ENCODE measurements around the gene VSTM2L. TPM values are rescaled to one million over a fixed set of nuclear protein-coding genes. Genes with fewer than 3 reads are reported as not detected.

Gene VSTM2L
- total and polyA plus RNA-seq, 2 donors (not counting 1 experiment from before 2014, with no cell fraction given), result 0.66 to 1.7 TPM

DNA sequence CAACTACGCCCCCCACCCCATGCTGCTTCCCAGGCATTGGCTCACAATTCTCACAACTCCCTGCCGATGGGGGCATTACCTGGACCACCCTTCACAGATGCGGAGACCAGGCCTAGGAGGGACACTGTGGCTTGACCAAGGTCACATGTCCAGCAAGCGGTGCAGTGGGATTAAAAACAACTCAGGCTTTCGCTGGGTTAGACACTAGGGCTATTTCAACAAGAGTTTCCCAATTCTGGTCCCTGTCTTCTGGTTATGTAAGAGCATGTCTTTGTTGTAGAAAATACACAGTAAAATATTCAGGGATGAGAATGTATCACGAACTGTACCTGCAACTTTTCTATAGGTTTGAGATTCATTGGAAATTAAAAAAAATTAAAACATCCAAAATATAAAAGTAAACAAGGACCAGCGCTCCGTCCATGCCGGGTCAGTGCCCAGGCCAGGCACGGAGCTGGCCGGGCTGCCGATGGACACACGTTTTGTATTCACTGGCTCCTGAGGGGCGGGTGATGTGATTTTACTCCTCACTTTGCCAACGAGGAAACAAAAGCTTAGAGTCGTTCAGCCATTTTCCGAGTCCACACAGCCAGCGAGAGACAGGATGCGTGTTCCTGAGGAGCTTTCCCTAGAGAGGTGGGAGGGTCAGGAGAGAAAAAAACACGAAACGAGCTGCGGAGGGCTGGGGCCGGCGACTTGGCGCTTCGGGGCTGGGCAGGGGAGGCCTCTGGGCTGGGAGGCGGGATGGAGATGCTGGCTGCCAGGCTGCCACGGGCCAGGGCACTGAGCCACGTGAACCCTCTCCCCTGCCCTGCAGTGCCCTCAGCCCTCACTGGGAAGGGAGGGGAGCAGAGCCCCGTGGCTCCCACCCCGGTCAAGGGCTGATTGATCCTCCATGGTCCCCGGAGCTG, 17.1 kb upstream of the VSTM2L start:
- Histone ChIP-seq H3K27me3 (ENCODE audit: control insufficient read depth, insufficient read depth, low read length) (peaks cover 11% of the 10 kb centered on the region), H2AFZ (ENCODE audit: low read length) (no peak overlapping the region), H3K9ac (ENCODE audit: insufficient read depth, low read length) (no peak overlapping the region), H3K79me2 (ENCODE audit: control insufficient read depth, insufficient read depth, low read length) (no peaks in the 10 kb centered on the region), H4K20me1 (ENCODE audit: control insufficient read depth, extremely low read depth, insufficient read depth, low read length) (no peaks in the 10 kb centered on the region), H3K27ac (ENCODE audit: insufficient read depth, low read length) (no peak overlapping the region), H3K4me3 (replicated peaks in 1 of 4; ENCODE audit: control extremely low read depth in 1 of 4, insufficient read depth in 1 of 4, low read depth in 3 of 4, low read length in 4 of 4) (no peak overlapping the region), H3K4me2 (ENCODE audit: extremely low read depth, insufficient read depth, low read length) (no peak overlapping the region), H3K36me3 (ENCODE audit: control insufficient read depth, insufficient read depth, low read length) (no peaks in the 10 kb centered on the region), H3K9me3 (ENCODE audit: control insufficient read depth, insufficient read depth, low read depth, low read length) (no peaks in the 10 kb centered on the region), H3K4me1 (ENCODE audit: control insufficient read depth, extremely low read depth, insufficient read depth, low read length) (no peaks in the 10 kb centered on the region)
- no peak for DNase-seq (ENCODE audit: low read depth in 2 of 2)
- TF ChIP-seq, protein P1, sequence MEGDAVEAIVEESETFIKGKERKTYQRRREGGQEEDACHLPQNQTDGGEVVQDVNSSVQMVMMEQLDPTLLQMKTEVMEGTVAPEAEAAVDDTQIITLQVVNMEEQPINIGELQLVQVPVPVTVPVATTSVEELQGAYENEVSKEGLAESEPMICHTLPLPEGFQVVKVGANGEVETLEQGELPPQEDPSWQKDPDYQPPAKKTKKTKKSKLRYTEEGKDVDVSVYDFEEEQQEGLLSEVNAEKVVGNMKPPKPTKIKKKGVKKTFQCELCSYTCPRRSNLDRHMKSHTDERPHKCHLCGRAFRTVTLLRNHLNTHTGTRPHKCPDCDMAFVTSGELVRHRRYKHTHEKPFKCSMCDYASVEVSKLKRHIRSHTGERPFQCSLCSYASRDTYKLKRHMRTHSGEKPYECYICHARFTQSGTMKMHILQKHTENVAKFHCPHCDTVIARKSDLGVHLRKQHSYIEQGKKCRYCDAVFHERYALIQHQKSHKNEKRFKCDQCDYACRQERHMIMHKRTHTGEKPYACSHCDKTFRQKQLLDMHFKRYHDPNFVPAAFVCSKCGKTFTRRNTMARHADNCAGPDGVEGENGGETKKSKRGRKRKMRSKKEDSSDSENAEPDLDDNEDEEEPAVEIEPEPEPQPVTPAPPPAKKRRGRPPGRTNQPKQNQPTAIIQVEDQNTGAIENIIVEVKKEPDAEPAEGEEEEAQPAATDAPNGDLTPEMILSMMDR (conservative IDR thresholded peaks at IDR 0.05 in 1 of 2, IDR thresholded peaks at IDR 0.05 in 1 of 2; ENCODE audit: low read depth in 1 of 2, low read length in 2 of 2), result no peak
- no peak for TF ChIP-seq EZH2 (IDR thresholded peaks at IDR 0.05; ENCODE audit: low read length, missing control alignments)

DNA sequence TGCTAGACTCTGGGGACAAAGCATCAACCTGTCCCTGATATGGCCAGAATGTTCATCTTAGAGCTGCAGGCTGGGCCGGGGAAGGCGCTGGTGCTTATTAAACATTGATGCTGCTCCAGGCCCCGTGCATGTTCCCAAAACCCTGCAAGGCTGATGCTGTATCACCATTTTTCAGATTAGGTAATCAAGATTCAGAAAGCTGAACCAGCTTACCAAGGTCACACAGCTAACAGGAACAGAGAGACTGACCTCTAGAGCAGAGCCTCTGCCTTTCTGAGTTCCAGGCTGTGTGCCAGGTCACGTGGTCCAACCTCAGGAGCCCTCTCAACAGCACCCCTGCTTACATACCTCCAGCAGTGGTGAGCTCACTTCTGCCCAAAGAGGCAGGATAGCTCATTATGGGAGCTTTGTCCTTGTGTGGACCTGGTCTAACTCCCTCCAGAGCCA, 16.1 kb upstream of the VSTM2L start:
- H3K9me3 ChIP-seq (ENCODE audit: control insufficient read depth, insufficient read depth, low read depth, low read length), result no peaks in the 10 kb centered on the region
- DNase-seq (ENCODE audit: low read depth in 2 of 2), result no peak

DNA sequence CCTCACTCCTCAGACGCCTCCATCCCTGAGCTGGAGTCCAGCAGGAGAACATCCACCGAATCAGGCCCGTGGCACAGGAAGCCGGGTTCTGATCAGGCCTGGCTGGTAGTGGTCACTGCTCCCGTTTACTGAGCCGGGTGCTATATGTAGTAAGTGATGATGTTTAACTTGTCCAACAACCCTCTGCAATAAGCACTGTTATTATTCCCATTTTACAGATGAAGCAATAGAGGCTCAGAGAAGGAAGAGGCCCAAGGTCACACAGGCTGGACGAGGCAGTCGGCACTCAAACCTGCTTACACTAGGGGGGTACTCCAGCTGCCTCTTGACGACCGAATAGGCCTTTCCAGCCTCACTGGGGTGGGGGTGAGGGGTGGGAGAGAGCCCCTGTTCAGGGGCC, 14.3 kb upstream of the VSTM2L start:
- TF ChIP-seq, protein P1 (conservative IDR thresholded peaks at IDR 0.05 in 1 of 2, IDR thresholded peaks at IDR 0.05 in 1 of 2; ENCODE audit: low read depth in 1 of 2, low read length in 2 of 2), result no peak
- no peak for TF ChIP-seq EZH2 (IDR thresholded peaks at IDR 0.05; ENCODE audit: low read length, missing control alignments)
- no peak overlapping the region for H3K4me2 ChIP-seq (ENCODE audit: extremely low read depth, insufficient read depth, low read length)

More for the DNA sequence above, 16.1 kb upstream of the VSTM2L start:
- no peak overlapping the region for H3K4me2 ChIP-seq (ENCODE audit: extremely low read depth, insufficient read depth, low read length)
- no peak overlapping the region for H3K27ac ChIP-seq (ENCODE audit: insufficient read depth, low read length)
- H2AFZ ChIP-seq (ENCODE audit: low read length), result no peak overlapping the region
- H3K79me2 ChIP-seq (ENCODE audit: control insufficient read depth, insufficient read depth, low read length), result no peaks in the 10 kb centered on the region
- no peaks in the 10 kb centered on the region for H3K4me1 ChIP-seq (ENCODE audit: control insufficient read depth, extremely low read depth, insufficient read depth, low read length)
- peaks cover 6% of the 10 kb centered on the region for H3K27me3 ChIP-seq (ENCODE audit: control insufficient read depth, insufficient read depth, low read length)
- no peaks in the 10 kb centered on the region for H3K36me3 ChIP-seq (ENCODE audit: control insufficient read depth, insufficient read depth, low read length)
- no peak overlapping the region for H3K4me3 ChIP-seq (replicated peaks in 1 of 4; ENCODE audit: control extremely low read depth in 1 of 4, insufficient read depth in 1 of 4, low read depth in 3 of 4, low read length in 4 of 4)
- no peaks in the 10 kb centered on the region for H4K20me1 ChIP-seq (ENCODE audit: control insufficient read depth, extremely low read depth, insufficient read depth, low read length)
- no peak for TF ChIP-seq EZH2 (IDR thresholded peaks at IDR 0.05; ENCODE audit: low read length, missing control alignments)
- TF ChIP-seq, protein P1 (conservative IDR thresholded peaks at IDR 0.05 in 1 of 2, IDR thresholded peaks at IDR 0.05 in 1 of 2; ENCODE audit: low read depth in 1 of 2, low read length in 2 of 2), result no peak
- H3K9ac ChIP-seq (ENCODE audit: insufficient read depth, low read length), result no peak overlapping the region

More for the DNA sequence above, 14.3 kb upstream of the VSTM2L start:
- no peak overlapping the region for H3K9ac ChIP-seq (ENCODE audit: insufficient read depth, low read length)
- H3K4me1 ChIP-seq (ENCODE audit: control insufficient read depth, extremely low read depth, insufficient read depth, low read length), result no peaks in the 10 kb centered on the region
- no peaks in the 10 kb centered on the region for H3K36me3 ChIP-seq (ENCODE audit: control insufficient read depth, insufficient read depth, low read length)
- H4K20me1 ChIP-seq (ENCODE audit: control insufficient read depth, extremely low read depth, insufficient read depth, low read length), result no peaks in the 10 kb centered on the region
- no peaks in the 10 kb centered on the region for H3K9me3 ChIP-seq (ENCODE audit: control insufficient read depth, insufficient read depth, low read depth, low read length)
- no peaks in the 10 kb centered on the region for H3K79me2 ChIP-seq (ENCODE audit: control insufficient read depth, insufficient read depth, low read length)
- H3K27ac ChIP-seq (ENCODE audit: insufficient read depth, low read length), result no peak overlapping the region
- peaks cover 5% of the 10 kb centered on the region for H3K27me3 ChIP-seq (ENCODE audit: control insufficient read depth, insufficient read depth, low read length)
- H2AFZ ChIP-seq (ENCODE audit: low read length), result no peak overlapping the region
- DNase-seq (ENCODE audit: low read depth in 2 of 2), result no peak
- H3K4me3 ChIP-seq (replicated peaks in 1 of 4; ENCODE audit: control extremely low read depth in 1 of 4, insufficient read depth in 1 of 4, low read depth in 3 of 4, low read length in 4 of 4), result no peak overlapping the region

Measured in fibroblast of lung (primary cell).